K562 (cell line): ENCODE data around the gene ARHGEF1. TPM values are rescaled to one million over a fixed set of nuclear protein-coding genes. Genes with fewer than 3 reads are reported as not detected.

Experiments used
- CBX3 ChIP-seq, 2 experiments: IDR thresholded peaks; 1 replicate in 1 of 2; 2 replicates in 1 of 2; pipeline ENCODE4 v1.6.1; 2012; ENCODE audit warnings: inconsistent platforms in 2 of 2, low read length in 2 of 2, borderline replicate concordance in 1 of 2, control low read depth in 1 of 2
- GATAD2B ChIP-seq: fragments of 450-650 bp; IDR thresholded peaks from 2 replicates; pipeline ENCODE4 v1.6.1; 2017; ENCODE audit warnings: mild to moderate bottlenecking, borderline replicate concordance
- HDAC2 ChIP-seq: fragments of 450-650 bp; IDR thresholded peaks from 2 replicates; pipeline ENCODE4 v1.6.1; 2016; ENCODE audit warnings: mild to moderate bottlenecking
- KAT2B ChIP-seq: IDR thresholded peaks from one replicate; pipeline ENCODE4 v1.6.1; 2012; ENCODE audit warnings: low read depth, mild to moderate bottlenecking, control low read depth, inconsistent platforms, low read length, moderate library complexity
- L3MBTL2 ChIP-seq: fragments of 450-650 bp; IDR thresholded peaks from 2 replicates; pipeline ENCODE4 v1.6.1; 2016; ENCODE audit warnings: mild to moderate bottlenecking, moderate library complexity
- MAFK ChIP-seq: IDR thresholded peaks from 2 replicates; pipeline ENCODE4 v1.6.1; 2011; ENCODE audit warnings: low read length, improper control_type of control experiment
- PHB ChIP-seq: fragments of 250-450 bp; sonication (Bioruptor Pico); IDR thresholded peaks from 2 replicates; pipeline ENCODE4 v1.5.0; 2021
- POLR2AphosphoS5 ChIP-seq: IDR thresholded peaks from 2 replicates; pipeline ENCODE4 v1.6.1; 2011; ENCODE audit warnings: mild to moderate bottlenecking, low read depth, low read length, moderate library complexity; ENCODE audit not compliant: control insufficient read depth, insufficient read depth
- SMARCE1 ChIP-seq: fragments of 450-650 bp; IDR thresholded peaks from 2 replicates; pipeline ENCODE4 v1.7.1; 2016; ENCODE audit warnings: mild to moderate bottlenecking
- SNRNP70 ChIP-seq: fragments of 200-400 bp; formaldehyde crosslinking; optimal IDR thresholded peaks from 2 replicates; pipeline ENCODE3; 2017; ENCODE audit warnings: low read depth, low read length
- YY1 ChIP-seq, 3 experiments: IDR thresholded peaks; 2 replicates each; pipeline ENCODE4 v1.6.1; 2011; ENCODE audit warnings: low read length in 2 of 3, mild to moderate bottlenecking in 2 of 3, moderate library complexity in 2 of 3, borderline replicate concordance in 1 of 3, control low read depth in 1 of 3, low read depth in 1 of 3; ENCODE audit not compliant: insufficient read depth in 3 of 3, insufficient replicate concordance in 2 of 3, control insufficient read depth in 1 of 3, insufficient read length in 1 of 3; ENCODE audit errors: extremely low read depth in 1 of 3
- ZFP36 ChIP-seq: fragments of 150-350 bp; IDR thresholded peaks from 2 replicates; pipeline ENCODE4 v1.6.1; 2018; ENCODE audit warnings: low read length, low read depth; ENCODE audit not compliant: partially characterized antibody
- ZNF140 ChIP-seq: fragments of 250-450 bp; sonication (Bioruptor Pico); IDR thresholded peaks from 2 replicates; pipeline ENCODE4 v1.8.0; 2021; ENCODE audit warnings: moderate library complexity, mild to moderate bottlenecking, inconsistent platforms
- ZNF232 ChIP-seq: sonication (generic); formaldehyde crosslinking; IDR thresholded peaks from 2 replicates; pipeline ENCODE4 v1.8.0; 2022; ENCODE audit warnings: mild to moderate bottlenecking, missing genetic modification reagents
- polyA plus RNA-seq, 8 experiments: library from polyadenylated mRNA; depleted of rRNA in 4 of 8; stranded (reverse) in 5 of 8; unstranded in 3 of 8; fragments of >200 nt; fragmentation: Nextera tagmentation in 2 of 8; fragmentation: Illumina TruSeq in 1 of 8; extraction: Ambion mirVana in 2 of 8; extraction: Trizol in 1 of 8; gene quantifications; 2 replicates each; pipeline versions ENCODE4 v1.2.1 to v1.2.3, GENCODE V29; 2011 to 2014; ENCODE audit warnings: inconsistent platforms in 1 of 8, missing spikeins in 1 of 8
- total RNA-seq, 7 experiments: library from RNA; depleted of rRNA in 6 of 7; stranded (reverse); fragments of >200 nt in 6 of 7; fragmentation: Illumina TruSeq in 2 of 7; extraction: Trizol in 2 of 7; gene quantifications; 2 replicates each; pipeline versions ENCODE4 v1.2.1 to v1.2.3, GENCODE V29; 2011 to 2021; ENCODE audit warnings: low replicate concordance in 1 of 7
- TF ChIP-seq, protein P1 (sequence below): sonication (generic); formaldehyde crosslinking; IDR thresholded peaks from 2 replicates; pipeline ENCODE4 v1.8.0; 2022; ENCODE audit warnings: missing genetic modification reagents, mild to moderate bottlenecking, moderate library complexity, borderline replicate concordance
- TF ChIP-seq, protein P2 (sequence below), 3 experiments: fragments of 200-800 bp in 1 of 3; fragments of 250-450 bp in 1 of 3; fragments of 450-650 bp in 1 of 3; sonication (Bioruptor Pico) in 1 of 3; sonication (Bioruptor generic) in 1 of 3; formaldehyde crosslinking in 1 of 3; IDR thresholded peaks; 2 replicates each; pipeline versions ENCODE4 v1.6.1 to v1.8.0; 2016 to 2022; ENCODE audit warnings: mild to moderate bottlenecking in 2 of 3, missing genetic modification characterization in 2 of 3, missing compliant biosample characterization in 1 of 3, moderate library complexity in 1 of 3
- TF ChIP-seq, protein P3 (sequence below): fragments of 450-650 bp; IDR thresholded peaks from 2 replicates; pipeline ENCODE4 v1.6.1; 2016
- TF ChIP-seq, protein P4 (sequence below), 2 experiments: IDR thresholded peaks; 2 replicates each; pipeline ENCODE4 v1.6.1; 2012; ENCODE audit warnings: improper control_type of control experiment in 2 of 2, low read depth in 2 of 2, low read length in 2 of 2, borderline replicate concordance in 1 of 2

The ARHGEF1 gene
- total and polyA plus RNA-seq, 9 of the 15 experiments (the other 6 are each of a cell fraction or from before 2014, with no cell fraction given), result 1.9 to 149 (median 29.8) TPM

DNA sequence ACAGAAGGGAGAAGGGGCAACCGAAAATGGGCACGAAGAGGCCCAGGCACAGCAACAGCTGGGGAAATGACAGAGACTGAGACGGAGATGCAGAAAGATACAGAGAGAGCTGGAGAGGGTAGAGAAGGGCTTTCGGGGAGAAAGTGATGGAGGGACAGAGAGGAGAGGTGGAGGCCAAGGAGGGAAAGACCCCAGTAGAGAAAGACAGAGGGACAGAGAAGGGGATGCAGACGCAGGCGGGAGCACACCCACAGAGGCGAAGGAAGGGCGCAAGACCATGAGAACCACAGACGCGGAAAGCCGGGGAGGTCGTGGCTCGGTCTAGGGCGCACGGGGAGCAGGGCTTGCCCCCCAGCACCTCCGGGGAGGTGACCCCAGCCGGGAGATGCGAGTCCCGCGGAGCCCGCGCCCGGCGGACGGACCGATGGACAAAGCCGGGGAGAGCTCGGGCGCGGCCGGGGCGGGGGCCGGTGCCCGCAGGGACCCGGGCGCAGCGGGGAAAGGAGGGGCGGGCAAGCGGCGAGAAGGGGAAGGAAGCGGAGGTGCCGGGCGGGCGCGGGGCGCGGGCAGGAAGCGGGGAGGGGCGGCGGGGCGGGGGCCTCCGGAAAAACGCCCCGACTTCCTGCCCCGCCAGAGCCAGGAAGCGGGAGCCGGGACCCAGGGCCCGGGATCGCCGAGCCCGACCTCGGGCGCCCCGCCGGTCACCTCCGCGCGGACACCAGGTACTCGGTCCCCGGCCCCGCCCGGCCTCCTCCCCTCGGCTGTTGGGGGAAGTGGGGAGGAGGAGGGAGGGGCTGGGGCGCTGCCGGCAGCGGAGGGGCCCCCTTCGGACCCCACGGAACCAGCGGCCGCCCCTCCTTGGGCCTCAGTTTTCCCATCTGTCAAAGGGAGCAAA lies at the start of gene ARHGEF1 (continued):
- TF ChIP-seq YY1 (IDR thresholded peaks at IDR 0.05; ENCODE audit: borderline replicate concordance in 1 of 3, control insufficient read depth in 1 of 3, extremely low read depth in 1 of 3, insufficient read depth in 3 of 3, insufficient read length in 1 of 3, insufficient replicate concordance in 2 of 3, low read depth in 1 of 3, low read length in 2 of 3) (no peak), SMARCE1 (no peak), ZNF140 (no peak), L3MBTL2 (no peak), HDAC2 (peak; percentile 32; the same call in 1 of the 2 replicates), ZNF232 (CRISPR knock-in tag) (no peak), ZFP36 (no peak), SNRNP70 (no peak), GATAD2B (peak; percentile 66; the same call in 1 of the 2 replicates), CBX3 (IDR thresholded peaks at IDR 0.05; ENCODE audit: borderline replicate concordance in 1 of 2, low read length in 2 of 2) (no peak), MAFK (no peak), KAT2B (no peak), POLR2AphosphoS5 (no peak), PHB (no peak)
- TF ChIP-seq, protein P1, sequence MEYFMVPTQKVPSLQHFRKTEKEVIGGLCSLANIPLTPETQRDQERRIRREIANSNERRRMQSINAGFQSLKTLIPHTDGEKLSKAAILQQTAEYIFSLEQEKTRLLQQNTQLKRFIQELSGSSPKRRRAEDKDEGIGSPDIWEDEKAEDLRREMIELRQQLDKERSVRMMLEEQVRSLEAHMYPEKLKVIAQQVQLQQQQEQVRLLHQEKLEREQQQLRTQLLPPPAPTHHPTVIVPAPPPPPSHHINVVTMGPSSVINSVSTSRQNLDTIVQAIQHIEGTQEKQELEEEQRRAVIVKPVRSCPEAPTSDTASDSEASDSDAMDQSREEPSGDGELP (CRISPR knock-in tag), result 0 out of 2 replicates have a peak, but pooled peaks have one; percentile 30
- TF ChIP-seq, protein P2, sequence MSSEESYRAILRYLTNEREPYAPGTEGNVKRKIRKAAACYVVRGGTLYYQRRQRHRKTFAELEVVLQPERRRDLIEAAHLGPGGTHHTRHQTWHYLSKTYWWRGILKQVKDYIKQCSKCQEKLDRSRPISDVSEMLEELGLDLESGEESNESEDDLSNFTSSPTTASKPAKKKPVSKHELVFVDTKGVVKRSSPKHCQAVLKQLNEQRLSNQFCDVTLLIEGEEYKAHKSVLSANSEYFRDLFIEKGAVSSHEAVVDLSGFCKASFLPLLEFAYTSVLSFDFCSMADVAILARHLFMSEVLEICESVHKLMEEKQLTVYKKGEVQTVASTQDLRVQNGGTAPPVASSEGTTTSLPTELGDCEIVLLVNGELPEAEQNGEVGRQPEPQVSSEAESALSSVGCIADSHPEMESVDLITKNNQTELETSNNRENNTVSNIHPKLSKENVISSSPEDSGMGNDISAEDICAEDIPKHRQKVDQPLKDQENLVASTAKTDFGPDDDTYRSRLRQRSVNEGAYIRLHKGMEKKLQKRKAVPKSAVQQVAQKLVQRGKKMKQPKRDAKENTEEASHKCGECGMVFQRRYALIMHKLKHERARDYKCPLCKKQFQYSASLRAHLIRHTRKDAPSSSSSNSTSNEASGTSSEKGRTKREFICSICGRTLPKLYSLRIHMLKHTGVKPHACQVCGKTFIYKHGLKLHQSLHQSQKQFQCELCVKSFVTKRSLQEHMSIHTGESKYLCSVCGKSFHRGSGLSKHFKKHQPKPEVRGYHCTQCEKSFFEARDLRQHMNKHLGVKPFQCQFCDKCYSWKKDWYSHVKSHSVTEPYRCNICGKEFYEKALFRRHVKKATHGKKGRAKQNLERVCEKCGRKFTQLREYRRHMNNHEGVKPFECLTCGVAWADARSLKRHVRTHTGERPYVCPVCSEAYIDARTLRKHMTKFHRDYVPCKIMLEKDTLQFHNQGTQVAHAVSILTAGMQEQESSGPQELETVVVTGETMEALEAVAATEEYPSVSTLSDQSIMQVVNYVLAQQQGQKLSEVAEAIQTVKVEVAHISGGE (CRISPR knock-in tag; IDR thresholded peaks at IDR 0.05), result peak in 1 of 3 experiments; percentile 76; a peak in 2 of 6 replicates
- TF ChIP-seq, protein P3, sequence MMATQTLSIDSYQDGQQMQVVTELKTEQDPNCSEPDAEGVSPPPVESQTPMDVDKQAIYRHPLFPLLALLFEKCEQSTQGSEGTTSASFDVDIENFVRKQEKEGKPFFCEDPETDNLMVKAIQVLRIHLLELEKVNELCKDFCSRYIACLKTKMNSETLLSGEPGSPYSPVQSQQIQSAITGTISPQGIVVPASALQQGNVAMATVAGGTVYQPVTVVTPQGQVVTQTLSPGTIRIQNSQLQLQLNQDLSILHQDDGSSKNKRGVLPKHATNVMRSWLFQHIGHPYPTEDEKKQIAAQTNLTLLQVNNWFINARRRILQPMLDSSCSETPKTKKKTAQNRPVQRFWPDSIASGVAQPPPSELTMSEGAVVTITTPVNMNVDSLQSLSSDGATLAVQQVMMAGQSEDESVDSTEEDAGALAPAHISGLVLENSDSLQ, result no peak
- TF ChIP-seq, protein P4, sequence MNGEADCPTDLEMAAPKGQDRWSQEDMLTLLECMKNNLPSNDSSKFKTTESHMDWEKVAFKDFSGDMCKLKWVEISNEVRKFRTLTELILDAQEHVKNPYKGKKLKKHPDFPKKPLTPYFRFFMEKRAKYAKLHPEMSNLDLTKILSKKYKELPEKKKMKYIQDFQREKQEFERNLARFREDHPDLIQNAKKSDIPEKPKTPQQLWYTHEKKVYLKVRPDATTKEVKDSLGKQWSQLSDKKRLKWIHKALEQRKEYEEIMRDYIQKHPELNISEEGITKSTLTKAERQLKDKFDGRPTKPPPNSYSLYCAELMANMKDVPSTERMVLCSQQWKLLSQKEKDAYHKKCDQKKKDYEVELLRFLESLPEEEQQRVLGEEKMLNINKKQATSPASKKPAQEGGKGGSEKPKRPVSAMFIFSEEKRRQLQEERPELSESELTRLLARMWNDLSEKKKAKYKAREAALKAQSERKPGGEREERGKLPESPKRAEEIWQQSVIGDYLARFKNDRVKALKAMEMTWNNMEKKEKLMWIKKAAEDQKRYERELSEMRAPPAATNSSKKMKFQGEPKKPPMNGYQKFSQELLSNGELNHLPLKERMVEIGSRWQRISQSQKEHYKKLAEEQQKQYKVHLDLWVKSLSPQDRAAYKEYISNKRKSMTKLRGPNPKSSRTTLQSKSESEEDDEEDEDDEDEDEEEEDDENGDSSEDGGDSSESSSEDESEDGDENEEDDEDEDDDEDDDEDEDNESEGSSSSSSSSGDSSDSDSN (IDR thresholded peaks at IDR 0.05; ENCODE audit: borderline replicate concordance in 1 of 2, low read depth in 2 of 2, low read length in 2 of 2), result peak; percentile 35 to 75; a peak in 1 of 4 replicates
